ENCODE results near the gene NFKB2.

The NFKB2 gene

DNA sequence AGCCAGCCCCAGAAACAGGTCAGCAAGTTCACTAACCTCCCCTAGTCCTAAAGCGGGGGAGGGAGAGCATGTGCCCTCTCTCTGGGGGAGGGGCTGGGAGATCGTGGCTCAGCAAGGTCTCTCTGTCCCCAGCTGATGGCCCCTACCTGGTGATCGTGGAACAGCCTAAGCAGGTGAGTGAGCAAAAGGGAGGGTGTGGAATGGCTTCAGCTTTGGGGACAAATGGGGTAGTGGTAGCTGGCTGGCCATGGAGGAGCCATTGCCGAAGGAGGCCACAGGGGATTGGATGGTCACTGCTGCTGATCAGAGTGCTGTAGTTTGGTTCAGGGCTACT is 779 bp downstream of the NFKB2 start:
- no peak for DNase-seq

DNA sequence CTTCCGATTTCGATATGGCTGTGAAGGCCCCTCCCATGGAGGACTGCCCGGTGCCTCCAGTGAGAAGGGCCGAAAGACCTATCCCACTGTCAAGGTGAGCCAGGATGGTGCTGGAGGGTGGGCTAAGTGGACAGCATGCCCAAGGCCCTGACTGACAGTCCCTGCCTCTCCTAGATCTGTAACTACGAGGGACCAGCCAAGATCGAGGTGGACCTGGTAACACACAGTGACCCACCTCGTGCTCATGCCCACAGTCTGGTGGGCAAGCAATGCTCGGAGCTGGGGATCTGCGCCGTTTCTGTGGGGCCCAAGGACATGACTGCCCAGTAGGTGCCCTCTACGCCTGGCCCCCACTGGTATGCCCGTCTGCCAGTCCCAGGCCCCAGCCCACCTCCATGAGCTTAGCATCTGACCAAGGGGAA is 1.2 kb downstream of the NFKB2 start:
- no peak for DNase-seq

DNA sequence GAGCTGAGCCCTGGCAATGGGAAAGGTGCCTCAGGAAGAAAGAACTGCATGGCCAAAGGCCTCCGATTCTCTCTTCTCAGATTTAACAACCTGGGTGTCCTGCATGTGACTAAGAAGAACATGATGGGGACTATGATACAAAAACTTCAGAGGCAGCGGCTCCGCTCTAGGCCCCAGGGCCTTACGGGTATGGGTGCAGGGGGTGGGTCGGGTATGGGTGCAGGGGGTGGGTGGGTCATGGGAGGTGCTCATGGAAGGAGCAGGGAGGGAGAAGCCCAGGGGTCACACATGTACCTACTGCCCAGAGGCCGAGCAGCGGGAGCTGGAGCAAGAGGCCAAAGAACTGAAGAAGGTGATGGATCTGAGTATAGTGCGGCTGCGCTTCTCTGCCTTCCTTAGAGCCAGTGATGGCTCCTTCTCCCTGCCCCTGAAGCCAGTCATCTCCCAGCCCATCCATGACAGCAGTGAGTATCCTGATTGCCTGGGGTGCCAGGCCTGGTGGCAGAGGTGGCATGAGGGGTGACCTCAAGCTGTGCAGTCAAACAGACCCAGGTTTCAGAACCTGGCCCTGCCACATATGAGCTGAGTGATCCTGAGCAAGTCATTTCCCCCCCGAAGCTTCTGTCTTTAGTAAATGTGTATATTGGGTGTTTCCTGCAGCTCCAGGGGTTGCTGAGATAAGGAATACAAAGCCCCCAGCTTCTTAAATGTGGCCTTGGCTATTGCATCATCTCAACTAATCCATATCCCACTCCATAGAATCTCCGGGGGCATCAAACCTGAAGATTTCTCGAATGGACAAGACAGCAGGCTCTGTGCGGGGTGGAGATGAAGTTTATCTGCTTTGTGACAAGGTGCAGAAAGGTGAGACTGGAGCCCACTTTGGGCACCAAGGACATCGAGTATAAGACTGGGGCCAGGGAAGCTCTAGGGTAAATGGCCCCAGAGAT is 2.0 kb downstream of the NFKB2 start:
- no peak for DNase-seq

DNA sequence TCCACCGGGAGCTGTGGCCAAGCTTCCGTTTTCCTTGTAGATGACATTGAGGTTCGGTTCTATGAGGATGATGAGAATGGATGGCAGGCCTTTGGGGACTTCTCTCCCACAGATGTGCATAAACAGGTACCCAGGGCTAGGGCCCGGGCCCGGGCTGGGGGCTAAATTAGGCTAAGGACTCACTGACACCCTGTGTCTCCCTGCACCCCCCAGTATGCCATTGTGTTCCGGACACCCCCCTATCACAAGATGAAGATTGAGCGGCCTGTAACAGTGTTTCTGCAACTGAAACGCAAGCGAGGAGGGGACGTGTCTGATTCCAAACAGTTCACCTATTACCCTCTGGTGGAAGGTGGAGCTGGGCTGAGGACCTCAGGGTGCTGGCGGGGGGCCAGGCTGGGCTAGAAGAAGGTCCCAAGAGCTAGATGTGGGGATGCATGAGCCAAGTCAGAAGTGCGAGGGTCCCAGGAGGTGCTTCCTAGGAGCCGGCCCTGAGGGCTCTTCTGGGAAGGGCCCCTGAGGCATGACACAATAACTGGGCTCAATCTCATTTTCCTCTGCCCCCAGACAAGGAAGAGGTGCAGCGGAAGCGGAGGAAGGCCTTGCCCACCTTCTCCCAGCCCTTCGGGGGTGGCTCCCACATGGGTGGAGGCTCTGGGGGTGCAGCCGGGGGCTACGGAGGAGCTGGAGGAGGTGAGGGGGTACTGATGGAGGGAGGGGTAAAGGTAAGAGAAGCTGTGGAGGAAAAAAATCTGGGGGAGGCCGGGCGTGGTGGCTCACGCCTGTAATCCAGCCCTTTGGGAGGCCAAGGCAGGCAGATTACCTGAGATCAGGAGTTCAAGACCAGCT is 2.9 kb downstream of the NFKB2 start:
- DNase-seq = no peak

DNA sequence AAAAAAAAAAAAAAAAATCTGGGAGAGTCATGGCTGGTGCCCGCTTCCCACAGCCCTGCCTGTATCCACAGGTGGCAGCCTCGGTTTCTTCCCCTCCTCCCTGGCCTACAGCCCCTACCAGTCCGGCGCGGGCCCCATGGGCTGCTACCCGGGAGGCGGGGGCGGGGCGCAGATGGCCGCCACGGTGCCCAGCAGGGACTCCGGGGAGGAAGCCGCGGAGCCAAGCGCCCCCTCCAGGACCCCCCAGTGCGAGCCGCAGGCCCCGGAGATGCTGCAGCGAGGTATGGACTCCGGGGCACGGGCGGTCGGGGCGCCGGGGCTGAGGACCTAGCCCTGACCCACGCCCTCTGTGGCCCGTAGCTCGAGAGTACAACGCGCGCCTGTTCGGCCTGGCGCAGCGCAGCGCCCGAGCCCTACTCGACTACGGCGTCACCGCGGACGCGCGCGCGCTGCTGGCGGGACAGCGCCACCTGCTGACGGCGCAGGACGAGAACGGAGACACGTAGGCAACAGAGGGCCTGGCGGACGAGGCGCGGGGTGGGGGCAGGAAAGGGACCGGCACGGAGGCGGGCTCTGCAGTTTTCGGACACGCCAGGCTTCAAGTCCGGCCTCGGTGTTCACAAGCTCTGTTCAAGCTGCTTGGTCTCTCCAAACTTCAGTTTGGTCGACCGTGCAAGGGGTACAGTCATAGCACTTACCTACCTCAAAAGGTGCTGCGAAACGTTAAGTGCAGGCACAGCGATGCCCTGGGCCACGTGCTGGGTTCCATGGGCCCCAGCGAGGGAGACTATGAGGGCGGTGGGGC is 3.9 kb downstream of the NFKB2 start:
- DNase-seq = peak; percentile 30

DNA sequence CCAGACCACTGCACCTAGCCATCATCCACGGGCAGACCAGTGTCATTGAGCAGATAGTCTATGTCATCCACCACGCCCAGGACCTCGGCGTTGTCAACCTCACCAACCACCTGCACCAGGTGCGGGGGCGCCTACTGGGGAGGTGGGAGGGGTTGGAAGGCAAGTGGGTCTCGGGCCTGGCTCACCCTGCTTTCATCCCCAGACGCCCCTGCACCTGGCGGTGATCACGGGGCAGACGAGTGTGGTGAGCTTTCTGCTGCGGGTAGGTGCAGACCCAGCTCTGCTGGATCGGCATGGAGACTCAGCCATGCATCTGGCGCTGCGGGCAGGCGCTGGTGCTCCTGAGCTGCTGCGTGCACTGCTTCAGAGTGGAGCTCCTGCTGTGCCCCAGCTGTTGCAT is 4.6 kb downstream of the NFKB2 start:
- DNase-seq = peak; percentile 23

DNA sequence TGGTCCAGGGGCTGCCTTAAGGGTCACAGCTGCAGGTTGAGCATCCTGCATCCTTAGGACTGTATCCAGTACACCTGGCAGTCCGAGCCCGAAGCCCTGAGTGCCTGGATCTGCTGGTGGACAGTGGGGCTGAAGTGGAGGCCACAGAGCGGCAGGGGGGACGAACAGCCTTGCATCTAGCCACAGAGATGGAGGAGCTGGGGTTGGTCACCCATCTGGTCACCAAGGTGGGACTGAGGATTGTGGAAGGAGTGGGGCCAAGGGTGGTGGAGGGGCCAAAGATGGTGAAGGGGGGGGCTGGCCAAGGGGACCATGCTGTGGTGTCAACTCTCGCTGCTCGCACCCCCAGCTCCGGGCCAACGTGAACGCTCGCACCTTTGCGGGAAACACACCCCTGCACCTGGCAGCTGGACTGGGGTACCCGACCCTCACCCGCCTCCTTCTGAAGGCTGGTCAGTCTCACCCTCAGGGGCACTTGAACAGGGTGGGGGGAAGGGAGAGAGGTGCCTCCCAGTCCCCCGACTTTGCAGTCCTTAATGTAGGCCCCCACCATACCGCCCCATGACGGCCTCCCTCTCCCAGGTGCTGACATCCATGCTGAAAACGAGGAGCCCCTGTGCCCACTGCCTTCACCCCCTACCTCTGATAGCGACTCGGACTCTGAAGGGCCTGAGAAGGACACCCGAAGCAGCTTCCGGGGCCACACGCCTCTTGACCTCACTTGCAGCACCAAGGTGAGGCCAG is 5.3 kb downstream of the NFKB2 start:
- DNase-seq = no peak

DNA sequence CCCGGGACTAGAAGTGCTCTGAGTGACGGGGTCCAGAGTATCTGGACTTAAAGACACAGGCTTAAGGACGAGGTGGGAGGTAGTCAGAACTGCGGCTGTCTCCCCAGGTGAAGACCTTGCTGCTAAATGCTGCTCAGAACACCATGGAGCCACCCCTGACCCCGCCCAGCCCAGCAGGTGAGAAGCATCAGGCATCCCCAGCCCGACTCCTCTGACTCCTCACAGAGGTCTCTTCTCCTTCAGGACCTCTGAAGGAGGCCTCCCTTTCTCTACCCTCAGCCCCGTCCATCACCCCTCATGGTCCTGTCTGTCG is 5.8 kb downstream of the NFKB2 start:
- no peak for DNase-seq

DNA sequence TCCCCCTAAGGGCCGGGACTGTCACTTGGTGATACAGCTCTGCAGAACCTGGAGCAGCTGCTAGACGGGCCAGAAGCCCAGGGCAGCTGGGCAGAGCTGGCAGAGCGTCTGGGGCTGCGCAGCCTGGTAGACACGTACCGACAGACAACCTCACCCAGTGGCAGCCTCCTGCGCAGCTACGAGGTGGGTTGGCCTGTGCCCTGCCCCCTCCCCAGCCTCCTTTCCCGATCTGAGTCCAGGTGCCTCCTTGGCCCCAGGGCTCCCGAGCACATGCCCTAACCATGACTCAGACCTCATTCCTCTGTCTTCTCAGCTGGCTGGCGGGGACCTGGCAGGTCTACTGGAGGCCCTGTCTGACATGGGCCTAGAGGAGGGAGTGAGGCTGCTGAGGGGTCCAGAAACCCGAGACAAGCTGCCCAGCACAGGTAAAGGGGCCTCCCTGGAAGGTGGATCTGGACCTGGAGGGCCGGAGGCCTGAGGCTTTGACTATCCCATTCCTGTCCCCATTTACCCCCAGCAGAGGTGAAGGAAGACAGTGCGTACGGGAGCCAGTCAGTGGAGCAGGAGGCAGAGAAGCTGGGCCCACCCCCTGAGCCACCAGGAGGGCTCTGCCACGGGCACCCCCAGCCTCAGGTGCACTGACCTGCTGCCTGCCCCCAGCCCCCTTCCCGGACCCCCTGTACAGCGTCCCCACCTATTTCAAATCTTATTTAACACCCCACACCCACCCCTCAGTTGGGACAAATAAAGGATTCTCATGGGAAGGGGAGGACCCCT is 6.4 kb downstream of the NFKB2 start:
- no peak for DNase-seq

DNA sequence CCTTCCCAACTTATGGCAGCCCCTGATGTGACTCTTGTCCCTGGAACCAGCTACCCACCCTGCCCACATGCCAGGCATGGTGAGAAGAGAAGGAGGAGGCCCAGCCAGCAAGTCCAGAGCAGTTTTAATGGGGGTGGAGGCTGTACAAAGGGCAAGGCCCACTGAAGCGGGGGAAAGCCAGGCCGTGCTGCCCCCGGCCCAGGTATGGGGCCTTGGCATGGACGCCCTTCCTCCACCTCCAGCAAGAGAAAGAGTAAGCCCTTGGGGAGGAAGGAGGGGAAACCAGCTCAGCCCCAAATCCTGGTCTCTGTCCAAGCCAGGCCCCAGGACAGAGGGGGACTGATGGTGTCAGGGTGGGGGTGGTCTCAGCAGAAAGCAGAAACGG is 7.0 kb downstream of the NFKB2 start:
- DNase-seq = no peak

DNA sequence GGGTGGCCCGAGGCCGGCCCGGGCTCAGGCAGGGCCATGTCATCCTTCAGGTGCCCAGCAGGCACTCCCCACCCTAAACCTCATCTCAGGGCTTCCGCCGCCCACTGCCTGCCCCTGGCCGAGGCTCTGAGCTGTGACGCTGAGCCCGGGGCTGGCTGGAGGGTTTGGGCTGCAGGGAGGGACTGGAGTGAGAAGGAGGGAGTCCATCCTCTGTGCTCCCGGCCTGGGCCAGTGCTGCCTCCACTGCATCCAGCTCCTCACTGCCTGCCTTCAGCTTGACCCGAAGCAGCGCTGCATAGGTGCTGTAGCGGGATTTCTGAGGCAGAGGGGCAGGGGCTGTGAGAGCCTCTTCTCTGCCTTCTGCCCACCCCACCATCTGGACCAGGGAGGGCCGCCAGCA is 7.6 kb downstream of the NFKB2 start:
- DNase-seq = no peak

DNA sequence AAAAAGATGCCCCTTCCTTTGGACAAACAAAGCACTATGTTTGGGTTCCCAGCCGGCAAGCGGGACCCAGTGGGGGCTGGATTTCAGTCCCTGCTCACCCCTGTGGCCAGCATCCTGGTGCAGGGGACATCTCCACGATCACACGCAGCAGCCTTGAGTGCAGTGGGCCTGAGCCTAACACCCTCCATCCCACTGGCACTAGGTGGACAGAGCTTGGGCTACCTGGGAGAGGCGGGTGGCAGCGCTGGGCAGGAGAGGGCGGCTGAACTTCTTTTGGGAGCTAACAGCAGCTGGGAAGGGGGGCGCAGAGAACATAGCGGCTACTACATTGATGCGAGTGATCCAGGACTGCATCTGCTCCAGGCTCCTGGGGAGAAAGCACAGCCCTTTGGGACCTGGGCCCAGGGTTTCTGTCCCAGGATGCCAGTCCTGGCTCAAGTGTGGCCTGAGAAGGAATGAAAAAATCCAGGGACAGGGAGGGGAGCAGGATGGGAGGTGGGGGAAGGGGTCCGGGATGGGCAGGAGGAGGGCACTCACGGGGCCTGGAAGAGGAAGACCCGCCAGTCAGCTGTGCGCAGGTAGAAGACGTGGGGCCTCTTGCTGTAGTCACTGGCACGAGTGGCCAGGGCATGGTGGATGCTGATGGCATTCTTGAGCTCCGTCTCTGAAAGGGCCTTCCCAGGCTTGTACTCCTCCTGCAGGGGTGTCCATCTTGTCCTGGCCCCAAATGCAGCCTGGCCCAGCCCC is 9.0 kb downstream of the NFKB2 start:
- DNase-seq = no peak

DNA sequence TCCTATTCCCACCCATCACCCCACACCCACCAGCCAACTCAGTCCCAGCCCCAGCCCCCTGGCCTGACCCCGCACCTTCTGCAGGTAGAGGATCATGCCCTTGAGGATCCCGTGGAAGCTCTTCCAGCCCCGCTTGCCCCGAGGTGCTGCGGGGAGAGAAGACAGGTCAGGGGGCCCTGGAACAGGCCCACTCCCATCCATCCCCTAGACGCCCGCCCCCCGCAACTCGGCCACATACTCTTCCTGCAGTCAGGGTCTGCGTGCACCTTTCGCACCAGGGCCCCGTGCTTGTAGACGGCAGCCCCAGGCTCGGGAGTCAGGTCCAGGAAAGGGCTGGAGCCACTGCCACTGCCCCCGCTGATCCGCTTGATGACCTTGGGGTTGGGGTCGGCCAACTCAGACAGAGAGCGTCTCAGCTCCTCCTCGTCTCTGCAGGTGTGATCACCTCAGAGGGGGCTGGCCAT is 9.6 kb downstream of the NFKB2 start:
- no peak for DNase-seq

DNA sequence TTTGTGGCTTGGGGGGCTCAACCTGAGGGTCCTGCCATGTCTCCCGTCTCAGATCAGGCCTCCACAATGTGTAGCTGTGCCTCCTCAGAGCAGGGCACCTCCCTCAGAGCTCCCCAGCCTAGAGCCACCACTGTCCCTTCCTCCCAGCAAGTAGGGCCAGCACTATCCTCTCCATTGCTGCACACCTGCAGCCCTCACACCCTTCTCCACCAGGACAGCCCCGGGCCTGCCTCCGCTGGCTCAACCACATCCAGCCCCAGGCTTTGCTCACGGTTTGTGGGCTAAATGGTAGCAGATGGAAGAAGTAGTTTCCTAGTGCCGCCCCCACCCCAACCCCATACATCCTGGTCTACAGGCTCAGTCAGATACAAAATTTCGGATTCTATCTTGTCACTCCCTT is 10.1 kb downstream of the NFKB2 start:
- DNase-seq = no peak

DNA sequence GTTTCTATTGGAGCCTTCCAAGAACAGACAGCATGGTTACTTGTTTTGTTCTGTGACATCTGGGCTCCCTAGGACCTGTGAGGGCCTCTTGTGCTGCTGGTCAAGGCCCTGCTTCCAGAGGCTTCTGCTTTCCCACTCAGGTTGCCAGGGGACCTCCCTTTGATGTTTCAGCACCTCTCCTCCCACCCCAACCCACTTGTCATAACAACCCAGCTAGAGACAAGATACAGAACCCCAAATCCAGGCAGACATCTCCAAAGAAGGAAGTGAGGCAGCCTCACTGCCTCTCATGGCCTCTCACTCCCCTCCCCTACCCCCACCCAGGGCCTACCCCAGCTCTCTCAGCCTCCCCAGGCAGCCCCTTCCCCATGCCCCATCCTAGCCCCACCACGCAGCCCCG is 11.3 kb downstream of the NFKB2 start:
- no peak for DNase-seq

DNA sequence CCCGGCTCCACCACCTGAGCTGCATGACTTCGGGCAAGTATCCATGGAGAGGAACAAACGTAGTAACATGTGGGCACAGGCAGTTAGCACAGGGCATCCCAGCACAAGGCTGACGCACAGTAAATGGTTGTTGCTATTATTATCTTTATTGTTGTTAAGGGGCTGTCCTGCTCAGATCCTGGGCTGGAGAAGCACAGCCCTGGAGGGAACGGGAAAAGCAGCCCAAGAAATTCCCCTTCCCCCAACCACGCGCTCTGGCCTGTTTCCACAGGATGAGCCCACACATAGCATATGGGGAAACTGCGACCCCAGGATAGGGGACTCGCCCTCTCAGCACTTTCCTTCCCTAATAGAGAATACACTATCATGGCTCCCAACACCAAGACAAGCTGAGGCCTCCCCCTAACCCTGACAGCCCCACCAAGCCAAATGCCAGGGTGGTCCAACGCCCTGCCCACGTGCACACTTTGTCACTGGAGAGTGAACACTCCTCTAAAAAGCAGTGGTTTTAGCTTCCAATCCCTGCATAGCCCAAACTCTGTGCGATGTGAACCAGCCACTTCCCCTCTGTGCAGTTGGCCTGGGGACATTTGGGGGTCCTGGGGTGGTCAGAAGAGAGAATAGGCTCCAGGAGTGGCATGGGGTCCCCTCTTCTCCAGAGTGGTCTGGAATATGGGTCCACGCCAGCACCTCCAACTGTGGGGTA is 12.1 kb downstream of the NFKB2 start:
- DNase-seq = no peak

DNA sequence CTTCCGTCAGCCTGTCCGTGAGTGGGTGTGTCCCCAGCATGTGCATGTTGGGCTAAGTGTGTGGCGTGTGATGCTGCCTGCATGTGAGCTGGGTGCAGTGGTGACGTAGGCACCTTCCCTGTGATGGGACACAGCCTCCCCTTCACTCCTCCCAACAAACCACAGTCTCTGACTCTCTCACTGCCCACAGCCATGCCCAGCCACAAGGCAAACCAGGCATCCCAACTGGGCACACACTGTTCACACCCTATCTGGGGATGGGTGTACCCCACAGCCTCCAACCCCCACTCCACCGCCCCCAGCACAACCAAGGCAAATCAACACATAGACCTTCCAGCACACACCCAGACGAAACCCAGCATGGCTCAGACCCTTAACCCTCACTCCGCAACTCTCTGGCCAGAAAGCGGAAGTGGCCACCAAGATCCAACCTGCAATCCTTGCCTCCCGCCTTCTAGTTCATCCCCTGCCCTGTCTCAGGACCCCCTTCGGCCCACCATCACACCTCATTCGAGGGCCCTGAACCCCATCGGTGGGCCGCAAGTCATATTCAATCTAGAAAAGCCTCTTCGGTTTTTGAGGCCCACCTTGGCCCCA is 12.7 kb downstream of the NFKB2 start:
- no peak for DNase-seq

DNA sequence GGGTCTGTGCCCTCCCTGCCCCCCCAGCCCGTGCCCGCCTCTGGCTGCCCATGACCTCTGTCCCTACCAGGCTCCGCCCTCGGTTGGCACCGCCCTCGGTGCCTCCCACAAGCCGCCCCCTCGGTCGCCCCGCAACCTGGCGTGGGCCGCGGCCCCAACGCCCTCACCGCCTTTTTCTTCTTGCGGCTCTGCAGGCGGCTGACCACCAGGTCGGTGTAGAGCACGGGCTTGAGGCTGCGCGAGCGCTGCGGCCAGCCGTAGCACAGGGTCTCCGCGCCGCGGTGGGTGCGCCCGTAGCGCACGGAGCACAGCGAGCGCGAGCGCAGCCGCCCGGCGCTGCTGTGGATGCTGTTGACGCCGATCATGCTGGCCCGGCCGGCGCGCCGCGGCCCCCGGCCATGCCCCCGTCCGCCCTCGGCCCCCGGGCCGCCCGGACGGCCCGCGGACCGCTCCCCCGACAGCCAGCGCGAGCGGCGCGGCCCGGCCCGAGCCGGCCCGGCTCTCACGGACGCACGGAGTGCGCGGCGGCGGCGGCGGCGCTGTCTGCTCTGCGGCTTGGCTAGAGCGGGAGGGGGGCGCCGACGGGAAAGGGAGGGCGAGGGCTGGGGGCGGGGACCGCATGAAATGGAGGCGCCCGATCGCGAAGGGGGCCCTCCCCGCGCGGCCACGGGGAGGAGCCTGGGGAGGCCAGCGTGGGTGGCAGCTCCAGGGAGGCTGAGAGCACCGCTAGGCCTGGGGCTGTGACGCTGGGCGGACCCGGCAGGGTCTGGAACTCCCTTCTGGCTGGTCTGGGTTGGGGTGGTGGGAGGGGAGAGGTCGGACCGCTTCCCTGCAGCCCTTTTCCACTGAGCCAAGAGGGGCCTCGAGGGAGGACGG is 13.5 kb downstream of the NFKB2 start:
- no peak for DNase-seq

Data from DMS79 (cell line).